GM12878 (cell line): ENCODE data around the gene CACNA1D. TPM values are rescaled to one million over a fixed set of nuclear protein-coding genes. Genes with fewer than 3 reads are reported as not detected.

Source experiments
- ATAC-seq: fragments of 200-7000 bp; cut with Tn5 transposase; 3 replicates; pipeline ENCODE4 v1.9.1; 2020; ENCODE audit warnings: mild to moderate bottlenecking, moderate library complexity
- BruUV-seq: library from RNA; stranded (reverse); fragments of 400-500 nt; replicated peaks from 2 replicates; lab custom pipeline; 2021; lab: Mats Ljungman, UMichigan
- CTCF ChIA-PET: fragments of 300-600 bp; sonication (Branson Sonifier 250); formaldehyde crosslinking; extraction: SDS; loops from one replicate; lab custom pipeline; 2021; ENCODE audit warnings: inconsistent platforms; lab: Yijun Ruan, JAX
- POLR2A ChIA-PET: fragments of 350-600 bp; formaldehyde crosslinking; extraction: SDS; loops from one replicate; lab custom pipeline; 2021; ENCODE audit warnings: inconsistent platforms; lab: Charles Lee
- RAD21 ChIA-PET: fragments of 300-600 bp; sonication (Branson Sonifier 250); formaldehyde crosslinking; loops from one replicate; lab custom pipeline; 2023; ENCODE audit warnings: antibody characterized with exemption; ENCODE audit not compliant: unreplicated experiment; lab: Charles Lee
- SMC1A ChIA-PET: fragments of 300-600 bp; sonication (Branson Sonifier 250); formaldehyde crosslinking; loops from one replicate; lab custom pipeline; 2023; ENCODE audit not compliant: unreplicated experiment, uncharacterized antibody; lab: Charles Lee
- DNase-seq: peaks from one replicate; pipeline ENCODE4 v3.0.0-alpha.2; 2011; ENCODE audit warnings: low read depth, low spot score
- FAIRE-seq: peaks from 3 replicates; lab custom pipeline; 2011; peaks lifted over from hg19 to GRCh38; lab: Jason Lieb, UNC
- H2AFZ ChIP-seq: 2 replicates; pipeline ENCODE4 v1.6.0; 2011; ENCODE audit warnings: low read depth, low read length, control low read depth; ENCODE audit not compliant: control insufficient read depth
- H3K27ac ChIP-seq: 2 replicates; pipeline ENCODE4 v1.5.1; 2011; ENCODE audit warnings: control low read depth; ENCODE audit not compliant: control insufficient read depth, insufficient read depth
- H3K27me3 ChIP-seq, 2 experiments: replicated peaks in 1 of 2; 2 replicates each; pipeline versions ENCODE4 v1.6.0 to v1.6.1; 2011; ENCODE audit warnings: low read length in 1 of 2; ENCODE audit not compliant: control insufficient read depth in 2 of 2, insufficient read depth in 2 of 2
- H3K36me3 ChIP-seq, 2 experiments: 2 replicates each; pipeline ENCODE4 v1.5.1; 2011; ENCODE audit warnings: low read length in 1 of 2; ENCODE audit not compliant: control insufficient read depth in 2 of 2, insufficient read depth in 2 of 2
- H3K4me1 ChIP-seq: 2 replicates; pipeline ENCODE4 v1.6.1; 2011; ENCODE audit warnings: mild to moderate bottlenecking, low read length, moderate library complexity, mixed read lengths; ENCODE audit not compliant: control insufficient read depth, insufficient read depth
- H3K4me2 ChIP-seq: 2 replicates; pipeline ENCODE4 v1.6.0; 2011; ENCODE audit warnings: control low read depth; ENCODE audit not compliant: control insufficient read depth, insufficient read depth
- H3K4me3 ChIP-seq: fragments of 200-600 bp; sonication (generic); 2 replicates; pipeline ENCODE4 v1.5.1; 2016
- H3K79me2 ChIP-seq: 2 replicates; pipeline ENCODE4 v1.6.0; 2011; ENCODE audit warnings: low read length; ENCODE audit not compliant: control insufficient read depth, insufficient read depth
- H3K9ac ChIP-seq: 2 replicates; pipeline ENCODE4 v1.8.0; 2011; ENCODE audit warnings: low read length, control low read depth, mixed read lengths; ENCODE audit not compliant: control insufficient read depth, insufficient read depth
- H3K9me3 ChIP-seq: replicated peaks from 3 replicates; pipeline ENCODE4 v1.5.1; 2011; ENCODE audit warnings: mild to moderate bottlenecking, low read length; ENCODE audit not compliant: control insufficient read depth, insufficient read depth
- H4K20me1 ChIP-seq: 2 replicates; pipeline ENCODE4 v1.6.0; 2011; ENCODE audit not compliant: control insufficient read depth, insufficient read depth
- CHD2 ChIP-seq: IDR thresholded peaks from 2 replicates; pipeline ENCODE4 v1.6.1; 2011; ENCODE audit warnings: low read depth, low read length, improper control_type of control experiment, borderline replicate concordance
- FOS ChIP-seq: IDR thresholded peaks from 3 replicates; pipeline ENCODE4 v1.6.1; 2011; ENCODE audit warnings: borderline replicate concordance; ENCODE audit not compliant: insufficient read length; ENCODE audit errors: extremely low read depth
- KLF5 ChIP-seq: fragments of 450-650 bp; IDR thresholded peaks from 2 replicates; pipeline ENCODE4 v1.6.1; 2014; ENCODE audit warnings: mild to moderate bottlenecking; ENCODE audit not compliant: partially characterized antibody
- PAX8 ChIP-seq: fragments of 450-650 bp; IDR thresholded peaks from 2 replicates; pipeline ENCODE4 v1.6.1; 2017; ENCODE audit warnings: mild to moderate bottlenecking, moderate library complexity
- YY1 ChIP-seq: IDR thresholded peaks from 2 replicates; pipeline ENCODE4 v1.6.1; 2011; ENCODE audit warnings: low read depth, mild to moderate bottlenecking, low read length
- ZNF622 ChIP-seq: fragments of 450-650 bp; IDR thresholded peaks from 2 replicates; pipeline ENCODE4 v1.6.1; 2017; ENCODE audit warnings: mild to moderate bottlenecking, inconsistent platforms
- ZZZ3 ChIP-seq: IDR thresholded peaks from 2 replicates; pipeline ENCODE4 v1.6.1; 2011; ENCODE audit warnings: low read depth; ENCODE audit not compliant: control insufficient read depth, insufficient read length
- WGBS: methylation state at CpG from one replicate; pipeline ENCODE4 v1.1.6; 2016; ENCODE audit warnings: low lambda C conversion rate; ENCODE audit not compliant: insufficient replicate concordance, insufficient coverage; ENCODE audit errors: missing lambda C conversion rate; 5-methylcytosine and 5-hydroxymethylcytosine counted together
- in situ Hi-C: fragments of 300-500 bp; cut with MboI; formaldehyde crosslinking; loops from 9 replicates; pipeline ENCODE4 v1.14.3; 2018; ENCODE audit warnings: mixed read lengths
- intact Hi-C: fragments of 100-400 bp; cut with micrococcal nuclease; formaldehyde crosslinking; loops from one replicate; pipeline ENCODE4 v1.14.2; 2022; ENCODE audit not compliant: unreplicated experiment
- polyA plus RNA-seq, 11 experiments: library from polyadenylated mRNA; depleted of rRNA in 4 of 11; unstranded in 6 of 11; stranded (reverse) in 5 of 11; fragments of >200 nt; fragmentation: Nextera tagmentation in 4 of 11; fragmentation: Illumina TruSeq in 1 of 11; extraction: Ambion mirVana in 4 of 11; extraction: Trizol in 1 of 11; gene quantifications; 1 replicate in 1 of 11; 2 replicates in 10 of 11; pipeline versions ENCODE4 v1.2.1 to v1.2.3, GENCODE V29; 2011 to 2016; ENCODE audit warnings: inconsistent platforms in 2 of 11, missing spikeins in 2 of 11, low read depth in 1 of 11
- total RNA-seq, 4 experiments: library from RNA; depleted of rRNA in 3 of 4; stranded (reverse); fragments of >200 nt in 3 of 4; fragmentation: Illumina TruSeq in 1 of 4; extraction: Trizol in 1 of 4; gene quantifications; 2 replicates each; pipeline versions ENCODE4 v1.2.1 to v1.2.3, GENCODE V29; 2013 to 2021
- TF ChIP-seq, protein P1 (sequence below): fragments of 450-650 bp; IDR thresholded peaks from 2 replicates; pipeline ENCODE4 v1.6.1; 2017; ENCODE audit warnings: borderline replicate concordance

The CACNA1D gene
- total and polyA plus RNA-seq, 10 of the 15 experiments (the other 5 are each of a cell fraction or from before 2014, with no cell fraction given) = 0.21 to 24.4 (median 1.6) TPM

DNA sequence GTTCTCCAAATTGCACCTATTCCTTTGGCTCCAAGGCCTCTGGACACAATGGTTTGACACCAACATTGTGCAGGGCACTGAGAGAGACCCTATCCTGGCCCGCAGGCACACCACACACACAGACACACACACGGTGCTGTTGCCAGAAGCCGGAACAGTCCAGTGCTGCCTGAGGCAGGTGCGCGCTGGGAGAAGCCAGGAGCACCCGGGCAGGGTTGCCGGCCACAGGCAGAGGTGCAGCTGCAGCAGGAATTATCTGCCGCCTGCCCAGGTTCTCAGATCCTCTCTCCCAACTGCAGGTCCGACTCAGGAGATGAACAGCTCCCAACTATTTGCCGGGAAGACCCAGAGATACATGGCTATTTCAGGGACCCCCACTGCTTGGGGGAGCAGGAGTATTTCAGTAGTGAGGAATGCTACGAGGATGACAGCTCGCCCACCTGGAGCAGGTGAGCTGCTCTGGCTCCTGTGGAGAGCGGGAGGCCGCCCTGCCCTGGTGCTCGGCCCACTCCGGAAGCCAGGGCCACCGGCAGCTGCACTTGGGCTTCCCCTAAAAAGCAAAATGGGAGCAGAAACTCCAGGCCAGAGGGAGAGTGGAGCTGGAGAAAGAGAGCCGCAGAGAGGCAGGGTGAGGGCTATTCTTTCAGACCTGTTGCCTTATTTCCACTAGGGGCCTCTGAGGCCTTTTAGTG, 308.9 kb downstream of the CACNA1D start:
- ChIA-PET POLR2A (interaction anchor here (1.0 kb wide), 1 partner anchor 67 kb away, joined by 3 read pairs; no protein-coding TSS in a partner anchor), SMC1A (no interaction called here), CTCF (no interaction called here), RAD21 (no interaction called here)
- FAIRE-seq (no peak), ATAC-seq (no peak), DNase-seq (no peak)
- WGBS = 53% methylated on average over 18 of the region's 18 CpGs
- peaks cover 17% of the 10 kb centered on the region for H3K4me1 ChIP-seq
- no peak overlapping the region for H3K9ac ChIP-seq
- no peaks in the 10 kb centered on the region for H3K9me3 ChIP-seq
- no peak overlapping the region for H3K27ac ChIP-seq
- intact Hi-C loops = no loop called here
- no peak overlapping the region for H2AFZ ChIP-seq
- H3K4me3 ChIP-seq = no peak overlapping the region
- H3K4me2 ChIP-seq = no peak overlapping the region
- H3K27me3 ChIP-seq = no peaks in the 10 kb centered on the region
- BruUV-seq = no TSS peak
- in situ Hi-C loops = no loop called here
- TF ChIP-seq KLF5 = no peak
- no peak for TF ChIP-seq ZNF622
- TF ChIP-seq FOS = no peak
- no peak for TF ChIP-seq YY1
- no peak for TF ChIP-seq CHD2
- no peak for TF ChIP-seq PAX8
- TF ChIP-seq ZZZ3 = no peak
- TF ChIP-seq, protein P1, sequence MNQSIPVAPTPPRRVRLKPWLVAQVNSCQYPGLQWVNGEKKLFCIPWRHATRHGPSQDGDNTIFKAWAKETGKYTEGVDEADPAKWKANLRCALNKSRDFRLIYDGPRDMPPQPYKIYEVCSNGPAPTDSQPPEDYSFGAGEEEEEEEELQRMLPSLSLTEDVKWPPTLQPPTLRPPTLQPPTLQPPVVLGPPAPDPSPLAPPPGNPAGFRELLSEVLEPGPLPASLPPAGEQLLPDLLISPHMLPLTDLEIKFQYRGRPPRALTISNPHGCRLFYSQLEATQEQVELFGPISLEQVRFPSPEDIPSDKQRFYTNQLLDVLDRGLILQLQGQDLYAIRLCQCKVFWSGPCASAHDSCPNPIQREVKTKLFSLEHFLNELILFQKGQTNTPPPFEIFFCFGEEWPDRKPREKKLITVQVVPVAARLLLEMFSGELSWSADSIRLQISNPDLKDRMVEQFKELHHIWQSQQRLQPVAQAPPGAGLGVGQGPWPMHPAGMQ = no peak
- H4K20me1 ChIP-seq = no peaks in the 10 kb centered on the region
- H3K36me3 ChIP-seq = no peaks in the 10 kb centered on the region
- H3K79me2 ChIP-seq = no peaks in the 10 kb centered on the region
